Thyroid gland (tissue), 4 donors: Measurements from ENCODE around the gene COL5A2. TPM values are rescaled to one million over a fixed set of nuclear protein-coding genes. Genes with fewer than 3 reads are reported as not detected.

Source experiments
- DNase-seq, 2 donors: peaks; one replicate each; pipeline ENCODE4 v3.0.0-alpha.2; 2019
- H3K27ac ChIP-seq, 3 donors: fragments of 200-600 bp; sonication (generic); 1 replicate in 2 of 3; 2 replicates in 1 of 3; pipeline ENCODE4 v1.5.1; 2016 to 2019; ENCODE audit warnings: mild to moderate bottlenecking in 1 of 3, moderate library complexity in 1 of 3
- H3K27me3 ChIP-seq: fragments of 200-600 bp; sonication (generic); one replicate; pipeline ENCODE4 v1.5.1; 2019
- H3K36me3 ChIP-seq, 2 donors: fragments of 200-600 bp; sonication (generic); one replicate each; pipeline ENCODE4 v1.5.1; 2016 to 2019
- H3K4me1 ChIP-seq, 2 donors: fragments of 200-600 bp; sonication (generic); one replicate each; pipeline ENCODE4 v1.5.1; 2017 to 2019
- H3K4me3 ChIP-seq, 3 donors: fragments of 200-600 bp; sonication (generic); replicated peaks in 1 of 3; 1 replicate in 2 of 3; 2 replicates in 1 of 3; pipeline ENCODE4 v1.5.1; 2016; ENCODE audit warnings: mild to moderate bottlenecking in 1 of 3
- H3K9me3 ChIP-seq: fragments of 200-600 bp; sonication (generic); one replicate; pipeline ENCODE4 v1.5.1; 2017
- CTCF ChIP-seq, 6 experiments: fragments of 200-600 bp in 3 of 6; fragments of 450-650 bp in 3 of 6; sonication (generic) in 3 of 6; IDR thresholded peaks; one replicate each; pipeline ENCODE4 v1.5.1; 2016 to 2019; ENCODE audit warnings: antibody characterized with exemption in 6 of 6, mild to moderate bottlenecking in 2 of 6, inconsistent platforms in 1 of 6, moderate library complexity in 1 of 6
- POLR2A ChIP-seq, 2 donors: fragments of 450-650 bp; IDR thresholded peaks; one replicate each; pipeline ENCODE4 v1.6.1; 2017; ENCODE audit warnings: antibody characterized with exemption in 2 of 2, mild to moderate bottlenecking in 2 of 2, moderate library complexity in 1 of 2
- WGBS, 2 donors: methylation state at CpG; one replicate each; pipeline ENCODE4 v1.1.5; 2017; 5-methylcytosine and 5-hydroxymethylcytosine counted together
- intact Hi-C: fragments of 100-400 bp; cut with DNase I; formaldehyde crosslinking; loops from one replicate; pipeline ENCODE4 v1.15.1; 2023
- total RNA-seq, 4 donors: library from RNA; depleted of rRNA; stranded (reverse); fragments of >200 nt; gene quantifications; one replicate each; pipeline ENCODE4 v1.2.3, GENCODE V29; 2016

Gene COL5A2
- total RNA-seq, 4 donors from 2014 or later = 10.9 to 22.5 (median 17.5) TPM

GRCh38 chr2:189159717-189160116, 19.8 kb downstream of the COL5A2 start:
- no peaks in the 10 kb centered on the region for H3K4me1 ChIP-seq
- no peak for TF ChIP-seq CTCF (IDR thresholded peaks at IDR 0.05)
- no peak for TF ChIP-seq POLR2A (IDR thresholded peaks at IDR 0.05)

GRCh38 chr2:189159273-189159672, 20.3 kb downstream of the COL5A2 start:
- H3K27ac ChIP-seq = no peak overlapping the region
- WGBS, 2 donors = 91 to 92% methylated on average over 2 of the region's 2 CpGs

More at GRCh38 chr2:189159717-189160116, 19.8 kb downstream of the COL5A2 start:
- H3K4me3 ChIP-seq = no peak overlapping the region
- intact Hi-C loops = no loop called here
- H3K36me3 ChIP-seq = no peaks in the 10 kb centered on the region
- no peaks in the 10 kb centered on the region for H3K27me3 ChIP-seq
- no peaks in the 10 kb centered on the region for H3K9me3 ChIP-seq
- 93% methylated on average over 4 of the region's 4 CpGs for WGBS, 2 donors
- DNase-seq = no peak
- H3K27ac ChIP-seq = no peak overlapping the region

GRCh38 chr2:189157939-189158338, 21.6 kb downstream of the COL5A2 start:
- Histone ChIP-seq H3K36me3 (no peaks in the 10 kb centered on the region), H3K27me3 (no peaks in the 10 kb centered on the region), H3K4me3 (no peak overlapping the region), H3K9me3 (no peaks in the 10 kb centered on the region), H3K4me1 (peaks cover 0 to 5% of the 10 kb centered on the region in 2 donors), H3K27ac (no peak overlapping the region)
- intact Hi-C loops = no loop called here
- no peak for DNase-seq
- TF ChIP-seq POLR2A (IDR thresholded peaks at IDR 0.05) (no peak), CTCF (IDR thresholded peaks at IDR 0.05) (no peak)
- 97 to 100% methylated on average over 1 of the region's 1 CpG for WGBS, 2 donors

More at GRCh38 chr2:189159273-189159672, 20.3 kb downstream of the COL5A2 start:
- H3K9me3 ChIP-seq = no peaks in the 10 kb centered on the region
- no peaks in the 10 kb centered on the region for H3K27me3 ChIP-seq
- intact Hi-C loops = no loop called here
- no peaks in the 10 kb centered on the region for H3K36me3 ChIP-seq
- no peaks in the 10 kb centered on the region for H3K4me1 ChIP-seq
- no peak for TF ChIP-seq POLR2A (IDR thresholded peaks at IDR 0.05)
- TF ChIP-seq CTCF (IDR thresholded peaks at IDR 0.05) = no peak
- no peak overlapping the region for H3K4me3 ChIP-seq
- DNase-seq = no peak

GRCh38 chr2:189157456-189157855, 22.1 kb downstream of the COL5A2 start:
- intact Hi-C loops = no loop called here
- no peak for DNase-seq
- H3K36me3 ChIP-seq = no peaks in the 10 kb centered on the region
- no peak overlapping the region for H3K4me3 ChIP-seq
- H3K27ac ChIP-seq = no peak overlapping the region
- no peaks in the 10 kb centered on the region for H3K9me3 ChIP-seq
- no peaks in the 10 kb centered on the region for H3K27me3 ChIP-seq
- TF ChIP-seq POLR2A (IDR thresholded peaks at IDR 0.05) (no peak), CTCF (IDR thresholded peaks at IDR 0.05) (no peak)
- peaks cover 0 to 5% of the 10 kb centered on the region in 2 donors for H3K4me1 ChIP-seq

GRCh38 chr2:189155795-189156194, 23.8 kb downstream of the COL5A2 start:
- Histone ChIP-seq H3K36me3 (no peaks in the 10 kb centered on the region), H3K27ac (no peak overlapping the region), H3K27me3 (no peaks in the 10 kb centered on the region), H3K4me3 (no peak overlapping the region), H3K4me1 (peaks cover 0 to 5% of the 10 kb centered on the region in 2 donors), H3K9me3 (no peaks in the 10 kb centered on the region)
- 90 to 93% methylated on average over 1 of the region's 1 CpG for WGBS, 2 donors
- DNase-seq = no peak
- TF ChIP-seq POLR2A (IDR thresholded peaks at IDR 0.05) (no peak), CTCF (IDR thresholded peaks at IDR 0.05) (no peak)
- intact Hi-C loops = no loop called here
